Measurements from ENCODE around the gene HMX2.

The HMX2 gene, protein sequence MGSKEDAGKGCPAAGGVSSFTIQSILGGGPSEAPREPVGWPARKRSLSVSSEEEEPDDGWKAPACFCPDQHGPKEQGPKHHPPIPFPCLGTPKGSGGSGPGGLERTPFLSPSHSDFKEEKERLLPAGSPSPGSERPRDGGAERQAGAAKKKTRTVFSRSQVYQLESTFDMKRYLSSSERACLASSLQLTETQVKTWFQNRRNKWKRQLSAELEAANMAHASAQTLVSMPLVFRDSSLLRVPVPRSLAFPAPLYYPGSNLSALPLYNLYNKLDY

DNA sequence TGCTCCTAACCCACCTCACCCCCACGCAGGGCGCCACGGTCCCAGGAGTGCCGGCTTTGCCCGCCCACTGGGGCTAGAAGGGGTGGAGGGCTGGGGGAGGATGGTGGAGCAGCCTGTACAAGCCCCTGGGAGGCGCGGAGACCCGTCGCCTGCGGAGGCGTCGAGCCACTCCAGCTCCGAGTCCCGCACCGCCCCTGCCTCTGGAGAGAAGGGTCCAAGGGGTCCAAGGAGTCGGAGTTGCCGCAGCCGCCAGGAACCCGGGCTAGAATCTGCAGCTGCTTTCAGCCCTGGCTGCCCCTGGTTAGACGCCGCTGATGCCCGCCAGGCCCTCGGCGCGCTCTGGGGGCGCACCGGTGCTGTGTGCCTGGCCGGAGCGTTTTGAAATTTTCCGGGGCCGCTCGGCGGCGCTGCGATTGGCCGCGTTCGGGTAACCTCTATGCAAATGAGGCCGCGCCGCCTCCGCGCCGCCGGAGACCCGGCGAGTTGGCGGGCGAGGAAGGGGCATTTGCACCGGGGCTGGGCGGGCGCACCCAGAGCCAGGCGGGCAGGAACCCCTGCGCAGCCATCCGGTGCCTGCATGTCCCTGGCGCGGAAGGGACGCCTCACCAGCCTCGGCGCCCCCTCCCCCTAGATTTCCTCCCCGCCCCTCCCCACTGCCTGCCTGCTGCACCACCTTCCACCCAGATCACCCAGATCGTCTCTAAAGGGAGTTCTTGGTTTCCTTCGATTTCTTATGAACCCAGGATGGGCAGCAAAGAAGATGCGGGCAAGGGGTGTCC lies at the start of gene HMX2:
TSS of gene HMX2 (plus strand) at position 502 of the 779 bp plus-strand sequence. CDS start at position 745, 243 bp downstream.
- no peak for DNase-seq (ENCODE audit: low spot score)

DNA sequence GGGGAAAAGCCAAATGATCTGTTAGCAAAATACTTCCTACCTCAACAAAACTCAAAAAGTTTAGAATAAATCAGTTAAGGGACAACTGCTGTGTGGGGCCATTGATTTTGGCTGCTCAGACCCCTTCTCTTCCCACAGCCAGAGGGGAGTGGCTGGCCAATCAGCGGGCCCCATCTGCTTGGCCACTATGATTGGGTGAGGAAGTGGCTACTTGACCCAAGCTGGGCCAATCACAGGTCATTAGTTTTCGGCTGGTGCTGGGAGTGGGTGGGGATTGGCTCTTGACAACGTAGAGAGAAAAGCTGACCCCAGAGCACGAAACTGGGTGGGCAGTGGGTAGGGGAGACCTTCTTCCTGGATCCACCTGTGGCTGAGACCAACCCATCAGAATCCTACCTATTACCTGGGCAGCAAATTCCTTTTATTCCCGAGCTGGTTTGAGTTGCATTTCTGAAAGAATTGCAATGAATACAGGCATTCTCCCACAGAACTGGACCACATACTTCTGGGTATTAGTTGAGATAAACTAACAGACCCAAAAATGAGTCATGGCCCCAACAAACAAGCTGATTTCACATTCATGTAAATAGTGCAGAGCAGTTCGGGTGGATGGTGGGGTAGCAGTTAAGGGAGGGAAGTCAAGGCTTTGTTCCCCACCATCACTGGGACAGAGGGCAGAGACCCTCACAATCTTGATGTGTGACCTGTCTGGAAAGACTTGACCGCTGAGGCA lies 47.7 kb upstream of the HMX2 start:
- DNase-seq (ENCODE audit: low spot score): no peak

DNA sequence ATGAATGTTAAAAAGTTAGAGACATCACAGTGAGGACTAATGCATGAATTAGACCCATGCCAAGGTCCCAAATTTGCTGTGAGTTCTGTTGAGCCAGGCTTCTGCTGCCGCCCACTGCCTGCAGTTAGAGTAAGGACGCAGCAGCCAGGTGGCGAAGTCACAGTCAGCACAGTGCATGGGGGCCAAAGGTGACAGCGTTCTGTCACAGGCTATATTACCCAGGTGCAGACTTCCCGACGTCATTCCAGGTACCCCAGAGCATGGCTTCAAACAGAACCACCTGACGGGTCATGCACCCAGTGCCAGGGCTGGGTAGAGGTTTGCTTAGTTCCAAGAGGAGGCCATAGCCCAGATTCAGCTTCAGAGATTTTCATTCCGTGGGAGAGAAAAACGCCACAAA lies 46.1 kb upstream of the HMX2 start:
- no peak for DNase-seq (ENCODE audit: low spot score)

DNA sequence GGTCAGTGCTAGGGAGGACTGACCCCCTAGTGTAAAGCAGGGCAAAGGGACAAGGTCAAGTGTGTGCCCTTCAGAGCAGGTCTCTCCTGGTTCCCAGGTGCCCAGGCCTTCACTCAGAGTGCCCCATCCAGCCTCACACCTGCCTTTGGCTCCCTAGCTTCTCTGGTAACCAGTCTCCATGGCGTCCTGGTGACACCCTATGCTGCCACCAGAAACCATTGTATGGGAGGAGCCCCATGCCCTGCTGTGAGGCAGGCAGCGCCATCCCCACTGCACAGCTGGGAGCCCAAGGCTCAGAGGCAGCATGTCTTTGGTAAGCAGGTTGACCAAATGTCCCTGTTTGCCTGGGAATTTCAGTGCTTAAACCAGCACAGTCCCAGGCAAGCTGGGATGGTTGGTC lies 45.3 kb upstream of the HMX2 start:
- no peak for DNase-seq (ENCODE audit: low spot score)

DNA sequence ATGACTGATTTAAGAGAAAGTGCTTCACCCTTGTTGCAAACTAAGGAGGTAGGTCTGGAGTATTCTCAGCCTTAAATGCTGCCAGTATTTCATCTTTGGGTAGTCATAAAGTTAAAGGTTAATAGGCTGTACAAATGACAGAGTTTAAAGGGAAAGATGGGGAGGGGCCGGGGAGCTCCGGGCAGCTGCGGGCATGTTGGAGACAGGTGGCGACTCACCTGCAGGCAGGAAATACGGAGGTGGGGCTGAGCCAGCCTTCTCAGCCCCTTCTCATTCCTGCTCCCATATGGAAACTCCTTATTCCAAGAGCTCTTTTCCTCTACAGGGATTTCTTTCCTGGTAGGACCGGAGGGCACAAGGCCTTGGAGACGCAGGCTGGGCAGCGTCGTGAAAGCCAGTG lies 44.0 kb upstream of the HMX2 start:
- no peak for DNase-seq (ENCODE audit: low spot score)

DNA sequence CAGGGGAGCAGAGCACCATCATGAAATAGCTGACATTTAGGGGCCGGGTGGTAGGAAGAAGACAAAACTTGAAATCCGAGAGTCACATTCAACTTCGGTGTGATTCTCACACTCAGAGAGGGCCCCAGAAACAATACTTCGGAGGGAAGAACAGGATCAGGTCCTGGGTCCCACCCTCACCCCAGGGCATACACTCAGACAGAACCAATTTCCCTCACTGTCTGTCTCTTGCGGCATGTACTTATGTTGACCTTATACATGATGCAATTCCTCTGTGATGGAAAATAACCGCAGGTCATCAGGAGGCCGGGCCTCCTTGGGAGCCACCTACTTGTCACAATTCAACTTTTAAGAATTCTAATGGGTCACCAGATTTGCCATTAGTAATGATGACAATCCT lies 38.5 kb upstream of the HMX2 start:
- no peak for DNase-seq (ENCODE audit: low spot score)

DNA sequence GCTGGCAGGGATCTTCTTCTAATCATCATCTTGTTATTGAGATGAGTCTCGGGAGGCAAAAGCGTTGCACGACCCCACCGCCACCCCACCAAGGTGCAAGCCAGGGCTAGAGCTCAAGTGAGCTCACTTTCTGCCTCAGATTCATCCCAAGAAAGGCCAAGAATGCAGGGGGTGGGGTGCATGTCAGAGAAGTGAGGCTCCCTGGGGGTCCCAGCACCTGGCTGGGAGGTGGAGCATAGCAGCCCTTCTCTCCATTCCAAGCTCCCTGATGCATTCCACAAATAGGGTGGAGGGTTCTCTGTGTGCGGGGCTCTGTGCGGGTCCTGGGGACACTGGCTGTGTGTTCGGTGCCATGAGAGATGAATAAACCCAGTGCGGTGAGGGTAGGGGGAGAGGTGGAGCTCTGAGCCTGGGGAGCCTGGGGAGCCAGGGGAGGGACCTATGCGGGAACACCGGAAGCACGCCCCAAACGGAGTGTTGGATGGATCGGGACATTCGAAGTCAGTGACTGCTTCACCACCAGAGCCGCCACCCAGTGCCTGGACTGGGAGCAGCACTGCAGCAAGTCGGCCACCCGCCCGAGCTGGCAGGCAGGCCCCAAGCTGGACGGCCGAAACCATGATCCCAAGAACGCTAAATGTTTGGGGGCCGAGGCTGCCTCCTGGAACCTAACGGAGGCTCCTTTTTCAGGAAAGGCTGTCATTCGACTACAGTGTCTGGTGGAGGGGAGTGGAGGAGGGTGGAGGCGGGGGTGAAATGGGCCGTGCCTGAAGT lies 30.1 kb upstream of the HMX2 start:
- DNase-seq (ENCODE audit: low spot score): no peak

DNA sequence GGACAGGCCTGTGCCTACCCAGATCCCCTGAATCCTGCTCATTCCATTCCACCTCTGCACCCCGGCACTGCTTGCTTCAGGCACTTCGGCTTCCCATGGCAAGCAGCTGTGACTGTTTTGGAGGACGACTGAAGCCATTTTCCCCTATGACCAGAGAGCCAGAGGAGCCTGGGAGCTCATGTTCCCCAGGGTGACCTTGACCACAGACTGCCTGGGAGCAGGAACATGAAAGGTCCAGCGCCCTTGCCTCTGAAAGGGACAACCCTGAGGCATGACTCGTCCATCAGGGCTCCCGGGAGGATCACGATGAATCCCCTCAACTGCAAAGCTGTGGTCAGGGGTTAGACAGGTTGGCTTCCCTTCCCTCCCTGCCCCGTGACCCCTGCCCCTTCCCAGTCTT lies 28.9 kb upstream of the HMX2 start:
- no peak for DNase-seq (ENCODE audit: low spot score)

DNA sequence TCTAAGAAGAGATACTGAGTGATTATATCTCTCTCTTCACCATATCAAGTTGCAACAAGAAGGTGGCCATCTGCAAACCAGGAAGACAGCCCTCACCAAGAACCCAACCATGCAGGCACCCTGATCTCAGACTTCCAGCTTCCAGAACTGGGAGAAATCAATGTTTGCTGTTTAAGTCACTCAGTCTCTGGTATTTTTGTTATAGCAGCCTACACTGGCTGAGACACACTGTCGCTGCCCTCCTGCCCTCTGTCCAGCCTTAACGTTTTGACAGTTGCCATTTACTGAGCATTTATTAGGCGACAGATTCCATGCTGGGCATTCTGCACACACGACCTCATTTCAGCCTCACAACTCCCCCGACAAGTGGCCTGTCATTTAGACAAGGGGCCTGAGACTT lies 21.7 kb upstream of the HMX2 start:
- DNase-seq (ENCODE audit: low spot score): no peak

DNA sequence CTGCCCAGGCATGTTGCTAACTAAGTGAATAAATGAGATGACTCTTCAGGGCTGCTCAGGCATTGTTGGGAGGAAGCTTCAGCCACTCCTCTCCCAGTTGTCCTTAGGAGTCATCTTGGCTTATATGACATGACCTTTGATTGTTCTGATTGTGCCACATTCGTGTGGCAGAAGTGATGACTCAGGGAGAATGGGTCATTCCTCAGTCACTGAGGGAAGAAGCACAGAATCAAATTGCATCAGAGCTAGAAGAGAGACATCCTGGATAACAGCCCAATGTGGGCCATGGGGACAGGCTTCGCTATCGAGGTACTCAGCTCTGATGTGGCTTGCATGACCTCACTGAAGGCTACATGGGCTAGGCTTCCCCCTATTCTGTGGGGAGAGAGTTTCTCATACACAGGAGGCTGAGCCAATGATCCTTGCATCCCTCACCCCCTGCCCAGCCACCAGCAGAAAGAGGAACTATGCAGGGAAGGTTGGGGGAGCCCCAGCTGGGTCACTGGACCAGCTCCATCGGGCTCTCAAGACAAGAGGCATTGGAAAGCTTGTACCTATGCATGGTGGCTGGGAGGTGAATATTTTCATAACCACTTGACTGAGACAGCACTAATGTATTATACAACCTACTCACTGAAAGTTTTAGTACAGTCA lies 18.2 kb upstream of the HMX2 start:
- no peak for DNase-seq (ENCODE audit: low spot score)

DNA sequence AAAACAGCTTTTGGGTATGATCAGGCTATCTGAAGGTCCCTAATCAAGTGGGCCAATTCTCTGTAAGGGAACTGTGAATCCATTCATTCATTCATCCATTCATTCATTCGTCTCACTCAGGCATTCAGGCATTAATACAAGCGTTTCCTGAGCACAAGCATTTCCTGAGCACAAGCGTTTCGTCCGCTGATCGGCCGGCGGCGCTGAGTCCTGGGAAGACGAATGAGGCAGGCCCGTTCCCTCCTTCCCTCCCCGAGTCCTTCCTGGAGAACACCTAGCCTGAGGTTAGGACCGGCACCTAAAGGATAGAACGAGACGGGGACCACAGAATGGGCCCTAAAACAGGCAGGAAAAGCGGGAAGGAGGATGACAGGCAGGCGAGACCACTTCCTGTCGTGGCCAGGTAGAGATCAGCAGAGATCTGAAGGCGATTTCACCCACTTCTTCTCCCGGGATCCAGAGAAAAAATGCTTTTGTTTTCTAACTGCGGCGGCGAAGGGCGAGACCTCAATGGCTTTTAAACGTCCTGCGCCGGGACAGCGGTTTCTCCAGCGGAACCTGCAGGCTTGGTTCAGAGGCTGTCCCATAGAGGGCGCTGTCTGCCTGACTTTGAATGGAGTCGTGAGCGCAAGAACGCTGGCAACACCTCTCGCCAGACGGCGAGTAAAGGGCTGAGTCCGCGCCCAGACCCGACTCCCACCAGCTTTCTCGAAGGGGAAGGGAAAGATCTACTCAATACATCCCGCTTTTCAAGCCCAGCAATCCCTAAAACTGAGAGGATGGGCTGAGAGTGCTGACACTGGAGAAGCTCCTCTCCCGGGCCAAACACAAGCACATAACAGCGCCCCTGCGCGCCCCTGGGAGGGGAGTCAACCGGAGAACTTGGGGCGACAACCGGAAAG lies 15.1 kb upstream of the HMX2 start:
- DNase-seq (ENCODE audit: low spot score): peak; percentile 82

DNA sequence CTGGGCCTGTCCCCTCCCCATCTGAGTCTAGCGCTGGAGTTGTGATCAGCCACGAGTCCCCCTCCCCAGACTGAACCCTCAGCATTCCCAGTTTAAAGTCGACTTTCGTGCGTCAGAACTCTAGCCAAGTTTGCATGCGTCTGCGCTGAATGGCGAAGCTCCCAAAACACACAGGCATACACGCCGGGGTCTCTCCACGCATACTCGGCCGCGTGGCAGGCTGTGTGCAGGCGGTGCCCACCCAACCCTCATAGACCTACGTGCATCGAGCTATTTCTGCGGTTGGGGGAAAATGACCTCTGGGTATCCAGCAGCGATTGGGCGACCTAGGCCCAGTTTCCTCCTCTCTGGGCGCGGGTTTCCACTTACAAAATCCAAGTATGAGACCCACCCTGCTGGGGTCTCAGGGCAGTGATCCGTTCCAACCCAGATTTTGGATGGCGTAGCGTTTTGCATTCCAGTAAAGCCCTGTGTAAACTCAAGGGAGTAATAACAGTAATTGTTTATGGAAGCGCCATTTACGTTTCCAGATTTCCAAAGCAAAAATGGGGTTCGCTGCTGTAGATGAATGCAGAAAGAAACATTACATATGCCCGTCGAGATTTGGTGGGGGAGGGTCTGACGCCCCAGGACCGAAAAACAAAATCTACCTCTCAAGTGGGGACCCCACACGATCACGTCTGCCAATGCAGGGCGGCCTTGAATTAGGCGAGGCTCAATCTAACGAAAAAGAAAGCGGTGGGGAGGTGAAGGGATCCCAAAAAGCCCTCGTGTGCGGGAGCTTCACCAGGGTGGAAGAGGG lies 14.2 kb upstream of the HMX2 start:
- no peak for DNase-seq (ENCODE audit: low spot score)

DNA sequence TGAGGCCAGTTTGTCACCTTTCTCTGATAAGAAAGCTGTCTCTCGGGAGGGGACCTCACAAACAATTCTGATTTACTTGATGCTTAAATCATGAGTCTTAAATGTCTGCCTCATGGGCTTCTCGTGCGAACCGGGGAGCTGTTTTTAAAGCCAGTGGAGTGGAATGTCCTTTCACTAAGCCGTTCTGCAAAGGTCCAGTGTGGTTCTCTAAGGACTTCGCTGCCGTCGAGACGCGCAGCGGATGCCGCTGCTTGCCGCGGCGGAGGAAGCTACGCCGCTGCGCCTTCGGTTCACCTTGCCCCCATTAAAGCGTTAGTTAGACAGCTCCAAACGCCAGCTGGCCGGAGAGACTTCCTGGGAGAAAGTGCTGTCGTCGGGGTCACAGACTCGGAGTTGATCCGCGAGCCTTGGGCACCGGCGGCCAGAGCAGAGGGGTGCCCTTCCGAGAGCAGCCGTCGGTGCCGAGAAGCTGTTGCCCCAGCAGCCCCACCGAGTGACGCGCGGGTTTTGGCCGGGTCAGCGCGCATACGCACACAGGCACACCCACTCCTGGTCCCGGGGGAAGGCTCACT lies 13.5 kb upstream of the HMX2 start:
- no peak for DNase-seq (ENCODE audit: low spot score)

DNA sequence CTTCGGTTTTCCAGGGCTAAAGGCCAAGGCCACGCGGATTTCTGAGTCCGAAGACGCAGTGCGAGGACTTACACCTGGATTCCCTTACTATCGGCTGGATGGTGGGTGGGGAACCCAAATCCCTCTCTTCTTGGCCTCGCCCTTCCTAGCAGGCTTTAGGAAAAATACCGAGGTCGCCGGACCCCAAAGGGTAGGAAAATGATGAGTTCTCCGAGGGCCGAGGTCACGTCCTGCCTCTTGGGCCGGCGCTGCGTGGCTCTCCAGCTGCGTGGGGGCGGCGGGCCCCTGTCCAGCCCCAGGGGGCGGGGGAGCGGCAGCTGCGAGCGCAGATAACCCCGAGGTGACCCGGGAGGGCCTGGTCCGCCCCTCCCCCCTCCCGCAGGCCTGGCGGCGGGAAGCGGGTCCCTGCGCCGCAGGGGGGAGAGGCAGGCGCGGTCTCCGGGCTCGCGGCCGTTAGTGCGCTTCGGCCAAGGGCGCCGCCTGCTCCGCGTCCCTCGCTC lies 13.0 kb upstream of the HMX2 start:
- DNase-seq (ENCODE audit: low spot score): no peak

DNA sequence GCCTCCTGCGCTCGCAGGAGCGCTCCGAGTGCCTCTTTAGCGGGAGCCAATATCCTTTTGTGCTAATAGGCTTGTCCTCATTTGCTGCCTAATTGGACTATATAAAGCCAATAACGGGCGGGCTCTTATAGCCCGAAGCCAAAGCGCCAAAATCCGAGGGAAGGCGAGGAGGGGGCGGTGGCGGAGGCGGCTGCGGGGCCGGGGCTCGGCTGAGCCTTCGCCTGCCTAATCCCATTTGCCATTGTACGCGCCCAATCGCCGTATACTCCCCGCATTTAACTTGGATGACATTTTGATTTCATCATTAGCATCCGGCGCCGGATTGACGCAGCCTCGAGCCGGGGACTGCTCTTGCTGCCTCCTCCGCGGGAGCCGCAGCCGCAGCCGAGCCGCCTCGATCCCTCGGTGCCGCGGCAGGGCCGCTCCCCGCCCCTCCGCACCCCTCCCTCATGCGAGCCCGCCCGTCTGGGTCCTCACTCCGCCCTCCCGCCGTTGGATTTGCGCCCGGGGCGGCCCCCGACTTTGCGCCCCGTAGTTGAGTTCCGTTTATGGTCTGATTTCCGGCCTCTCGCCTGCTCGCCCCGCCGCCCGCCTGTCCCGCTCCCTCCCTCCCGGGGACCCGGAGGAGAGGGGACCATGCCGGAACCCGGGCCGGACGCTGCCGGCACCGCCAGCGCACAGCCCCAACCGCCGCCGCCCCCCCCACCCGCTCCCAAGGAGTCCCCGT lies 12.4 kb upstream of the HMX2 start, which contains the start of gene HMX3:
TSS of gene HMX3 (plus strand) at position 556 of the 727 bp plus-strand sequence. CDS start at position 637, 81 bp downstream.
- no peak for DNase-seq (ENCODE audit: low spot score)

DNA sequence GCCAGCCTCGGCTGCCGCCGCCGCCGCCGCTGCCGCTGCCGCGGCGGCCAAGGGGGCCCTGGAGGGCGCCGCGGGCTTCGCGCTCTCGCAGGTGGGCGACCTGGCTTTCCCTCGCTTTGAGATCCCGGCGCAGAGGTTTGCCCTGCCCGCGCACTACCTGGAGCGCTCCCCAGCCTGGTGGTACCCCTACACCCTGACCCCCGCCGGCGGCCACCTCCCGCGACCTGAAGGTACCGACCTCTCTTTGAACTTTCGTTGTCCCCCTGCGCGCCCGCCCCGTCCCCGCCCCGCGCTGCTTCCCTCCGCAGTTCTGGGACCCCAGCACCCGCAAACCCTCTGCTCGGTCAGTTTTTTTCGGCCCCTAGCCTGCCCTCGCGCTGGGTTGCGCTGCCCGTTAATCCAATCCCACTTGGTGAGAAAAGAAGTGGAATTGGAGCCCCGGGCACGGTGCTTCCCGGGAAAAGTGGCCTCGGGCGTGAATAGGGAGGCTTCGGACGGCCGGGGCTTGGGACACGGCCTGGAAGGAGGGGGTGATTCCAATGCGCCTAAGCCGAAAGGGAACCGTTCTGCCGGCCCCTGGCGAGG lies 11.6 kb upstream of the HMX2 start:
- DNase-seq (ENCODE audit: low spot score): no peak

DNA sequence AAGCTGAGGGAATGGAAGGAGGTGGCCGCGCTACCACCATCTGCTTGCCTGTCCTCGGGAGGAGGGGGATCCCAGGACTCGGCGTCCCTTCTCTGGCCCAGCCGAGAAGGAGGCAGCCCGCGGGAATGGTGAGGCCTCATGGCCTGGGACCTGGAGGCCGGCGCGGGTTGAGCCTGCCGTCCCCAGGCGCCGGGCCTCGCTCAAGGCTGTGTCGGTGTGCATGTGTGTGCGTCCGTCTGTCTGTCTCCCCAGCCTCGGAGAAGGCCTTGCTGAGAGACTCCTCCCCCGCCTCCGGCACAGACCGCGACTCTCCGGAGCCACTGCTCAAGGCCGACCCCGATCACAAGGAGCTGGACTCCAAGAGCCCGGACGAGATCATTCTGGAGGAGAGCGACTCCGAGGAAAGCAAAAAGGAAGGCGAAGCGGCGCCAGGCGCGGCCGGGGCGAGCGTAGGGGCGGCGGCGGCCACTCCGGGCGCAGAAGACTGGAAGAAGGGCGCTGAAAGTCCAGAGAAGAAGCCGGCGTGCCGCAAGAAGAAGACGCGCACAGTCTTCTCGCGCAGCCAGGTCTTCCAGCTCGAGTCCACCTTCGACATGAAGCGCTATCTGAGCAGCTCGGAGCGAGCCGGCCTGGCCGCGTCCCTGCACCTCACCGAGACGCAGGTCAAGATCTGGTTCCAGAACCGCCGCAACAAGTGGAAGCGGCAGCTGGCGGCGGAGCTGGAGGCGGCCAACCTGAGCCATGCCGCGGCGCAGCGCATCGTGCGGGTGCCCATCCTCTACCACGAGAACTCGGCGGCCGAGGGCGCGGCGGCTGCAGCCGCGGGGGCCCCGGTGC lies 10.9 kb upstream of the HMX2 start:
- DNase-seq (ENCODE audit: low spot score): no peak
